Measurements from ENCODE around the gene EEF1A1.
"Not testable (repeated sequence)": the region's sequence is repeated elsewhere in the genome, so short reads cannot be mapped to it uniquely, and the experiment has no call there.

The EEF1A1 gene

DNA sequence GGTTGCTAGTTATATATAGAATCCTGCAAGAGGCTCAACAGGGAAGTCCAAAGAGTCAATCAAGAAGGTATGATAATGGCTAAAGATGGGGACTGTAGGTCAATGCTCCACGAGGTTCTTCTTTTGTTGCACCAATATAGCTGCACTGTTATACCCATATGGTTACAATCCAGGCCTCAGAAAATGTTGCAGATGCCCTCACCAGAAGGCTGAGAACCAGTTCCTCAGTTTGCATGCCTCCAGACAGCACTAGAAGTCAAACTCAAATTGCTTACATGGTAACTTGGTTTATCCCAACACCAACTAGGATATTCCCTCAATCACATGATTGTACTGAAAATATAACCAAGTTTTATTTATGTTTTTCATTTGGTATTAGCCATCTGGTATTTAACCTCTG is 12.1 kb downstream of the EEF1A1 start:
- H3K9me2 ChIP-seq (replicated peaks; ENCODE audit: insufficient read depth, low read length): no peaks in the 10 kb centered on the region
- no peak overlapping the region for H3K4me3 ChIP-seq (ENCODE audit: insufficient read depth, low read length, poor library complexity, severe bottlenecking)
- H3K27ac ChIP-seq (ENCODE audit: low read depth, low read length): peak overlapping the region; percentile 9; the same call in 1 of the 2 replicates
- H3K27me3 ChIP-seq (ENCODE audit: low read length): no peaks in the 10 kb centered on the region
- no peak overlapping the region for H2AFZ ChIP-seq (ENCODE audit: low read depth, low read length, severe bottlenecking)
- peaks cover 14% of the 10 kb centered on the region; the same call in 1 of the 2 replicates for H3K36me3 ChIP-seq (ENCODE audit: low read length)
- no peak overlapping the region for H3K4me2 ChIP-seq (ENCODE audit: low read depth, low read length, poor library complexity, severe bottlenecking)
- H4K20me1 ChIP-seq (ENCODE audit: low read depth, low read length): 0 out of 2 replicates have a peak, but pooled peaks cover 6% of the 10 kb centered on the region
- TF ChIP-seq, protein P1, sequence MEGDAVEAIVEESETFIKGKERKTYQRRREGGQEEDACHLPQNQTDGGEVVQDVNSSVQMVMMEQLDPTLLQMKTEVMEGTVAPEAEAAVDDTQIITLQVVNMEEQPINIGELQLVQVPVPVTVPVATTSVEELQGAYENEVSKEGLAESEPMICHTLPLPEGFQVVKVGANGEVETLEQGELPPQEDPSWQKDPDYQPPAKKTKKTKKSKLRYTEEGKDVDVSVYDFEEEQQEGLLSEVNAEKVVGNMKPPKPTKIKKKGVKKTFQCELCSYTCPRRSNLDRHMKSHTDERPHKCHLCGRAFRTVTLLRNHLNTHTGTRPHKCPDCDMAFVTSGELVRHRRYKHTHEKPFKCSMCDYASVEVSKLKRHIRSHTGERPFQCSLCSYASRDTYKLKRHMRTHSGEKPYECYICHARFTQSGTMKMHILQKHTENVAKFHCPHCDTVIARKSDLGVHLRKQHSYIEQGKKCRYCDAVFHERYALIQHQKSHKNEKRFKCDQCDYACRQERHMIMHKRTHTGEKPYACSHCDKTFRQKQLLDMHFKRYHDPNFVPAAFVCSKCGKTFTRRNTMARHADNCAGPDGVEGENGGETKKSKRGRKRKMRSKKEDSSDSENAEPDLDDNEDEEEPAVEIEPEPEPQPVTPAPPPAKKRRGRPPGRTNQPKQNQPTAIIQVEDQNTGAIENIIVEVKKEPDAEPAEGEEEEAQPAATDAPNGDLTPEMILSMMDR (IDR thresholded peaks at IDR 0.05; ENCODE audit: insufficient read depth, low read length, poor library complexity, severe bottlenecking): no peak
- TF ChIP-seq EZH2phosphoT487 (conservative IDR thresholded peaks at IDR 0.05; ENCODE audit: low read length): no peak
- no peak overlapping the region for H3K9ac ChIP-seq (ENCODE audit: low read length)
- no peaks in the 10 kb centered on the region for H3K9me3 ChIP-seq (ENCODE audit: insufficient read depth, low read length)
- H3K79me2 ChIP-seq (ENCODE audit: insufficient read depth, low read length): no peaks in the 10 kb centered on the region
- peaks cover 55% of the 10 kb centered on the region for H3F3A ChIP-seq (ENCODE audit: insufficient read depth)

DNA sequence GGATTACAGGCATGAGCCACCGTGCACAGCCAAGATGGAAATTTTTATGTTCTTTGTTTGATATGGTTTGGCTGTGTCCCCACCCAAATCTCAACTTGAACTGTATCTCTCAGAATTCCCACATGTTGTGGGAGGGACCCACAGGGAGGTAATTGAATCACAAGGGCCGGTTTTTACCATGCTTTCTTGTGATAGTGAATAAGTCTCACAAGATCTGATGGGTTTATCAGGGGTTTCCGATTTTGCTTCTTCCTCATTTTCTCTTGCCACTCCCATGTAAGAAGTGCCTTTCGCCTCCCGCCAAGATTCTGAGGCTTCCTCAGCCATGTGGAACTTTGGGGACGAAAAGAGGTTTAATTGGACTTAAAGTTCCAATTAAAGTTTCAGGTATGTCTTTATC is 14.6 kb downstream of the EEF1A1 start:
- no peak overlapping the region for H3K4me2 ChIP-seq (ENCODE audit: low read depth, low read length, poor library complexity, severe bottlenecking)
- no peak overlapping the region for H3K4me3 ChIP-seq (ENCODE audit: insufficient read depth, low read length, poor library complexity, severe bottlenecking)
- TF ChIP-seq EZH2phosphoT487 (conservative IDR thresholded peaks at IDR 0.05; ENCODE audit: low read length): no peak
- TF ChIP-seq, protein P1 (IDR thresholded peaks at IDR 0.05; ENCODE audit: insufficient read depth, low read length, poor library complexity, severe bottlenecking): no peak
- no peaks in the 10 kb centered on the region for H3K9me3 ChIP-seq (ENCODE audit: insufficient read depth, low read length)
- H3K36me3 ChIP-seq (ENCODE audit: low read length): peaks cover 18% of the 10 kb centered on the region; the same call in 1 of the 2 replicates
- no peaks in the 10 kb centered on the region for H3K79me2 ChIP-seq (ENCODE audit: insufficient read depth, low read length)
- H3K27ac ChIP-seq (ENCODE audit: low read depth, low read length): no peak overlapping the region
- H3K27me3 ChIP-seq (ENCODE audit: low read length): no peaks in the 10 kb centered on the region
- no peaks in the 10 kb centered on the region for H3K9me2 ChIP-seq (replicated peaks; ENCODE audit: insufficient read depth, low read length)
- no peak overlapping the region for H3K9ac ChIP-seq (ENCODE audit: low read length)
- no peak overlapping the region for H2AFZ ChIP-seq (ENCODE audit: low read depth, low read length, severe bottlenecking)
- peaks cover 44% of the 10 kb centered on the region for H3F3A ChIP-seq (ENCODE audit: insufficient read depth)
- no peaks in the 10 kb centered on the region for H4K20me1 ChIP-seq (ENCODE audit: low read depth, low read length)

DNA sequence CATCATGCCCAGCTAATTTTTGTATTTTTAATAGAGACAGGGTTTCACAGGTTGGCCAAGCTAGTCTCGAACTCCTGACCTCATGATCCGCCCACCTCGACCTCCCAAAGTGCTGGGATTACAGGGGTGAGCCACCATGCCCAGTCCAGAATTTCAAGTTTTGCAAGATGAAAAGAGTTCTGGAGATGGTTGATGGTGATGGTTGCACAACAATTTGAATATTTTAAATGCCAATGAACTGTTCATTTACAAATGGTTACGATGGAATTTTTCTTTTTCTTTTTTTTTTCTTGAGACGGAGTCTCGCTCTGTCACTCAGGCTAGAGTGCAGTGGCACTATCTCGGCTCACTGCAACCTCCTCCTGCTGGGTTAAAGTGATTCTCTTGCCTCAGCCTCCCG is 15.1 kb downstream of the EEF1A1 start:
- H3K4me3 ChIP-seq (ENCODE audit: insufficient read depth, low read length, poor library complexity, severe bottlenecking); H3K27me3 ChIP-seq (ENCODE audit: low read length); H3K79me2 ChIP-seq (ENCODE audit: insufficient read depth, low read length); H3K4me2 ChIP-seq (ENCODE audit: low read depth, low read length, poor library complexity, severe bottlenecking); H3K27ac ChIP-seq (ENCODE audit: low read depth, low read length); H2AFZ ChIP-seq (ENCODE audit: low read depth, low read length, severe bottlenecking); H3K9me3 ChIP-seq (ENCODE audit: insufficient read depth, low read length); H3K9me2 ChIP-seq (replicated peaks; ENCODE audit: insufficient read depth, low read length); H3K9ac ChIP-seq (ENCODE audit: low read length); H4K20me1 ChIP-seq (ENCODE audit: low read depth, low read length): not testable (repeated sequence)
- H3F3A ChIP-seq (ENCODE audit: insufficient read depth): peaks cover 44% of the 10 kb centered on the region
- H3K36me3 ChIP-seq (ENCODE audit: low read length): peaks cover 19% of the 10 kb centered on the region

DNA sequence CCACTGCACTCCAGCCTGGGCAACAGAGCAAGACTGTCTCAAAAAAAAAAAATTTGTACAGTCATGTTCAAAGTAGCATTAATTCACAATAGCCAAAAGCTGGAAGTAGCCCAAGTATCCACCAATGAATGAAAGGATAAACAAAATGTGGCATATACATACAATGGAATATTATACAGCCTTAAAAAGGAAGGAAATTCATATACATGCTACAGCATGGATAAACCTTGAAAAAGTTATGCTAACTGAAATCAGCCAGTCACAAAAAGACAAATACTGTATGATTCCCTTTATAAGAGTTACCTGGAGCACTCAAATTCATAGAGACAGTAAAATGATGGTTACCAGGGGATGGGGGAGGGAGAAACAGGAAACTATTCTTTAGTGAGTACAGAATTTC is 15.7 kb downstream of the EEF1A1 start:
- Histone ChIP-seq H3K9me2 (replicated peaks; ENCODE audit: insufficient read depth, low read length) (no peaks in the 10 kb centered on the region), H3K36me3 (ENCODE audit: low read length) (peaks cover 23% of the 10 kb centered on the region), H3K4me2 (ENCODE audit: low read depth, low read length, poor library complexity, severe bottlenecking) (no peak overlapping the region), H2AFZ (ENCODE audit: low read depth, low read length, severe bottlenecking) (no peak overlapping the region), H3K9ac (ENCODE audit: low read length) (no peak overlapping the region), H3K9me3 (ENCODE audit: insufficient read depth, low read length) (no peaks in the 10 kb centered on the region), H4K20me1 (ENCODE audit: low read depth, low read length) (no peaks in the 10 kb centered on the region), H3K4me3 (ENCODE audit: insufficient read depth, low read length, poor library complexity, severe bottlenecking) (no peak overlapping the region), H3K27ac (ENCODE audit: low read depth, low read length) (no peak overlapping the region), H3K27me3 (ENCODE audit: low read length) (no peaks in the 10 kb centered on the region), H3K79me2 (ENCODE audit: insufficient read depth, low read length) (no peaks in the 10 kb centered on the region), H3F3A (ENCODE audit: insufficient read depth) (peaks cover 41% of the 10 kb centered on the region)
- TF ChIP-seq EZH2phosphoT487 (conservative IDR thresholded peaks at IDR 0.05; ENCODE audit: low read length): no peak
- TF ChIP-seq, protein P1 (IDR thresholded peaks at IDR 0.05; ENCODE audit: insufficient read depth, low read length, poor library complexity, severe bottlenecking): no peak
